Measurements from ENCODE around the gene POLE4.

The POLE4 gene

GRCh38 chr2:75003276-75003675 lies 44.8 kb downstream of the POLE4 start:
- Mint-ChIP-seq H3K4me1 (ENCODE audit: low read depth) (no peaks in the 10 kb centered on the region), H3K9me3 (ENCODE audit: low read depth) (no peaks in the 10 kb centered on the region), H3K27me3 (no peaks in the 10 kb centered on the region), H3K4me3 (no peak overlapping the region), H3K36me3 (peaks cover 16% of the 10 kb centered on the region), H3K27ac (no peak overlapping the region)

- H3K4me1 Mint-ChIP-seq (ENCODE audit: low read depth), result no peaks in the 10 kb centered on the region
- H3K27ac Mint-ChIP-seq, result no peak overlapping the region
- H3K4me3 Mint-ChIP-seq, result no peak overlapping the region
- no peaks in the 10 kb centered on the region for H3K27me3 Mint-ChIP-seq
- no peaks in the 10 kb centered on the region for H3K9me3 Mint-ChIP-seq (ENCODE audit: low read depth)
- H3K36me3 Mint-ChIP-seq, result peaks cover 19% of the 10 kb centered on the region
Measured at GRCh38 chr2:75003773-75004172, 45.3 kb downstream of the POLE4 start.

DNA sequence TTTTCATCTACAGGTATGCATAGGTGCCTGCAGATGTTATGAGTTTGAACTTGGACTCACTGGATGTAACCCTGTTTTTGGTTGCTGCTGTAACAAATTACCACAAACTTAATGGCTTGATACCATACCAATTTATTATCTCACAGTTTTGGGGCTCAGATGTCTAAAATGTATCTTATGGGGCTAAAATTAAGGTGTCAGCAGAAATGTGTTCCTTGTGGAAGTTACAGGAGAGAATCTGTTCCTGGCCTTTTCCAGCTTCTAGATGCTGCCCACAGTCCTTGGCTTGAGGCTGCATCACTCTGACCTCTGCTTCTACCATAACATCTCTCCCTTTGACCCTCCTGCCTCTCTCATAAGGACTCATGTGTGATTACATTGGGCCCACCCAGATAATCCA lies 47.6 kb downstream of the POLE4 start:
- no peaks in the 10 kb centered on the region for H3K4me1 Mint-ChIP-seq (ENCODE audit: low read depth)
- no peaks in the 10 kb centered on the region for H3K27me3 Mint-ChIP-seq
- no peaks in the 10 kb centered on the region for H3K9me3 Mint-ChIP-seq (ENCODE audit: low read depth)

DNA sequence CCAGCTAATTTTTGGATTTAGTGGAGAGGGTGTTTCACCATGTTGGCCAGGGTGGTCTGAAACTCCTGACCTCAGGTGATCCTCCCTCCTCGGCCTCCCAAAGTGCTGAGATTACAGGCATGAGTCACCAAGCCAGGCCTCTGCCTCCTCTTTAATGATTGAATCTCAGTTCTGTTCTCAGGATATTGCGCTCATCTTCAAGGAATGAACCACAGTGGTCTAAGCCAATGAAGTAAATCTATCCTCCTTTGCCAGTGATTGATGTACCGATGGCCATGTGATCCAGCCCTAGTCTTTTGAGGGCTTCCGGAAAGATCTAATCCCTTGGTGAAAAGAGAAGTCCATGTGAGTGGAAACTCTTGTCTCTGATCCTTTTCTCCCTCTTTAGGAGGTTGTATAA lies 48.6 kb downstream of the POLE4 start:
- H3K27ac Mint-ChIP-seq, result no peak overlapping the region
- no peaks in the 10 kb centered on the region for H3K4me1 Mint-ChIP-seq (ENCODE audit: low read depth)
- H3K27me3 Mint-ChIP-seq, result no peaks in the 10 kb centered on the region
- H3K9me3 Mint-ChIP-seq (ENCODE audit: low read depth), result no peaks in the 10 kb centered on the region
- H3K36me3 Mint-ChIP-seq, result peaks cover 20% of the 10 kb centered on the region
- H3K4me3 Mint-ChIP-seq, result no peak overlapping the region

More for the DNA sequence above, 47.6 kb downstream of the POLE4 start:
- Mint-ChIP-seq H3K27ac (no peak overlapping the region), H3K36me3 (peaks cover 20% of the 10 kb centered on the region), H3K4me3 (no peak overlapping the region)

DNA sequence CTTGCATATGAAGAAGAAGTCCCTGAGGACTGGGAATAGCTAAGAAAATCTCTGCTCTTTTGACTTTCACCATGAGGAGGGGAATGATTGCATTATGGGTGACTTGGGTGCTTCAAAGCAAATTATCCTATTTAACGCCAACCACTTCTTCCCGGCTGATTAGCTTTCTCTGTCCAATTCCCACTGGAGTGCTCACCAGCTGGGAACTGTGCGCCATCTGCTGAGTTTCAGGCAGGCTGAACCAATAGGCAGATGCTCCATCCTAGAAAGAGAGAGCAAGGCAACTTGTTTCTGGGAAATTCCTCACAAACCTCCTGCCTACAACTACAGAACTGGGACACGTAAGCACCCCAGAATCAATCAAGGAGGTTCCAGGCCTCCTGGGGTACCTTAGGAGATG lies 49.4 kb downstream of the POLE4 start:
- Mint-ChIP-seq H3K4me3 (no peak overlapping the region), H3K36me3 (peaks cover 22% of the 10 kb centered on the region), H3K9me3 (ENCODE audit: low read depth) (no peaks in the 10 kb centered on the region), H3K4me1 (ENCODE audit: low read depth) (no peaks in the 10 kb centered on the region), H3K27me3 (no peaks in the 10 kb centered on the region), H3K27ac (no peak overlapping the region)

DNA sequence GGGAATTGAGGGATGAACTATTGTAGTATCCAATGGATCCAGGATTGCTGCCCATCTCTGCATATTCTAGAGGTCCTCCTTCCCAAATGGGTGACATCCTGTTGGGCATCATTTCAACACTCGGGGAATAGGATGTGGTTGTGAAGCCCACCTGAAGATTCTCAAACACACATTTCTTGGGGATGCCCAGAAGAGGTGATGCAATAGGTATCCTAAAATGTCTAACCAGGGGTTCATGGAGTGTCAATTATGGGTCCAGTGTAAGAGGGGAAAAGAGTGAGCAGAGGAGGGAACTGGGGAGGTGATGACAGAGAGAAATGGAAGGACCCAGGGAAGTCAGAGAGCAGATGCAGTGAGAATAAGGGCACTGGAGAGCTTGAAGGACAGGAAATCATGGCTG lies 52.1 kb downstream of the POLE4 start:
- peaks cover 6% of the 10 kb centered on the region for H3K9me3 Mint-ChIP-seq (ENCODE audit: low read depth)
- peaks cover 32% of the 10 kb centered on the region for H3K36me3 Mint-ChIP-seq
- no peak overlapping the region for H3K27ac Mint-ChIP-seq
- H3K4me1 Mint-ChIP-seq (ENCODE audit: low read depth), result no peaks in the 10 kb centered on the region
- no peak overlapping the region for H3K4me3 Mint-ChIP-seq
- no peaks in the 10 kb centered on the region for H3K27me3 Mint-ChIP-seq

- H3K4me1 Mint-ChIP-seq (ENCODE audit: low read depth), result no peaks in the 10 kb centered on the region
- H3K36me3 Mint-ChIP-seq, result peaks cover 30% of the 10 kb centered on the region
- no peaks in the 10 kb centered on the region for H3K27me3 Mint-ChIP-seq
- H3K9me3 Mint-ChIP-seq (ENCODE audit: low read depth), result peaks cover 8% of the 10 kb centered on the region
- no peak overlapping the region for H3K27ac Mint-ChIP-seq
- H3K4me3 Mint-ChIP-seq, result no peak overlapping the region
Measured at GRCh38 chr2:75012080-75012479, 53.6 kb downstream of the POLE4 start.

GRCh38 chr2:75018162-75018561 lies 59.7 kb downstream of the POLE4 start:
- no peaks in the 10 kb centered on the region for H3K4me1 Mint-ChIP-seq (ENCODE audit: low read depth)
- no peak overlapping the region for H3K27ac Mint-ChIP-seq
- no peaks in the 10 kb centered on the region for H3K27me3 Mint-ChIP-seq
- peaks cover 8% of the 10 kb centered on the region for H3K9me3 Mint-ChIP-seq (ENCODE audit: low read depth)
- peaks cover 23% of the 10 kb centered on the region for H3K36me3 Mint-ChIP-seq
- H3K4me3 Mint-ChIP-seq, result no peak overlapping the region
